DND-41 (cell line): Measurements from ENCODE around the gene DYNLL2.

Source experiments
- CTCF ChIP-seq: IDR thresholded peaks from 2 replicates; pipeline ENCODE4 v1.5.1; 2012; ENCODE audit warnings: borderline replicate concordance, low read length, moderate library complexity, mild to moderate bottlenecking; ENCODE audit not compliant: poor library complexity, severe bottlenecking; ENCODE audit errors: extremely low read depth
- EZH2 ChIP-seq: IDR thresholded peaks from 3 replicates; pipeline ENCODE4 v1.6.1; 2012; ENCODE audit warnings: borderline replicate concordance, low read depth, mild to moderate bottlenecking, moderate library complexity, low read length, inconsistent platforms; ENCODE audit not compliant: severe bottlenecking

- TF ChIP-seq CTCF (no peak), EZH2 (no peak)
These were observed 42.8 kb upstream of the DYNLL2 start for GRCh38 chr17:58040386-58040785.
